CD4-positive, alpha-beta T cell (primary cell): Measurements from ENCODE around the gene RFC5. TPM values are rescaled to one million over a fixed set of nuclear protein-coding genes. Genes with fewer than 3 reads are reported as not detected.

Source experiments
- ATAC-seq: fragments of 200-7000 bp; cut with Tn5 transposase; one replicate; pipeline ENCODE4 v1.10.0; 2022; ENCODE audit warnings: mild to moderate bottlenecking; ENCODE audit not compliant: poor library complexity
- CTCF ChIA-PET: fragments of 350-600 bp; sonication (Branson Sonifier 250); formaldehyde crosslinking; loops from one replicate; lab custom pipeline; 2021; ENCODE audit warnings: antibody characterized with exemption, inconsistent platforms; lab: Charles Lee
- POLR2A ChIA-PET: fragments of 350-600 bp; sonication (Branson Sonifier 250); formaldehyde crosslinking; loops from one replicate; lab custom pipeline; 2021; ENCODE audit warnings: antibody characterized with exemption, inconsistent platforms; lab: Charles Lee
- DNase-seq, 14 experiments: peaks; one replicate each; pipeline ENCODE4 v3.0.0-alpha.2; 2013 to 2020; ENCODE audit warnings: mixed read lengths in 2 of 14
- H3K27ac ChIP-seq, 2 donors: one replicate each; pipeline versions ENCODE4 v1.5.1 to v1.7.0; 2013; ENCODE audit warnings: low read length in 2 of 2, low read depth in 1 of 2, mild to moderate bottlenecking in 1 of 2
- H3K27me3 ChIP-seq, 2 experiments: 1 replicate in 1 of 2; 2 replicates in 1 of 2; pipeline versions ENCODE4 v1.6.1 to v1.7.0; 2013; ENCODE audit warnings: low read length in 2 of 2, control low read depth in 1 of 2, mild to moderate bottlenecking in 1 of 2, moderate library complexity in 1 of 2; ENCODE audit not compliant: insufficient read depth in 2 of 2, control insufficient read depth in 1 of 2
- H3K36me3 ChIP-seq: one replicate; pipeline ENCODE4 v1.6.1; 2013; ENCODE audit warnings: low read length, control low read depth; ENCODE audit not compliant: insufficient read depth
- H3K4me1 ChIP-seq: one replicate; pipeline ENCODE4 v1.6.1; 2013; ENCODE audit warnings: low read length, control low read depth; ENCODE audit not compliant: insufficient read depth
- H3K4me3 ChIP-seq: one replicate; pipeline ENCODE4 v1.5.1; 2013; ENCODE audit warnings: mild to moderate bottlenecking, low read length, moderate library complexity
- H3K9me3 ChIP-seq, 2 experiments: 1 replicate in 1 of 2; 2 replicates in 1 of 2; pipeline versions ENCODE4 v1.6.1 to v1.7.0; 2013; ENCODE audit warnings: low read length in 2 of 2, mild to moderate bottlenecking in 2 of 2, control low read depth in 1 of 2, moderate library complexity in 1 of 2; ENCODE audit not compliant: control insufficient read depth in 1 of 2, insufficient read depth in 1 of 2
- H3K27ac Mint-ChIP-seq: one replicate; pipeline ENCODE4 v1.8.0; 2020; ENCODE audit warnings: mixed read lengths
- H3K27me3 Mint-ChIP-seq: one replicate; pipeline ENCODE4 v1.8.0; 2021; ENCODE audit warnings: mixed read lengths
- H3K36me3 Mint-ChIP-seq: one replicate; pipeline ENCODE4 v1.8.0; 2021; ENCODE audit warnings: low read depth, mixed read lengths
- H3K4me1 Mint-ChIP-seq: one replicate; pipeline ENCODE4 v1.8.0; 2021; ENCODE audit warnings: low read depth, mixed read lengths
- H3K4me3 Mint-ChIP-seq: one replicate; pipeline ENCODE4 v1.8.0; 2020; ENCODE audit warnings: mild to moderate bottlenecking, mixed read lengths
- H3K9me3 Mint-ChIP-seq: one replicate; pipeline ENCODE4 v1.8.0; 2020; ENCODE audit warnings: mixed read lengths
- intact Hi-C, 2 experiments: fragments of 100-400 bp; cut with DNase I in 1 of 2; cut with micrococcal nuclease in 1 of 2; formaldehyde crosslinking; loops; one replicate each; pipeline versions ENCODE4 v1.15.1 to v1.9.0; 2023 to 2025; cut with DNase I, micrococcal nuclease
- total RNA-seq, 174 experiments: library from RNA in 2 of 174; stranded (reverse) in 2 of 174; gene quantifications; one replicate each; pipeline ENCODE4 v1.2.3 and lab custom pipeline; 2021 to 2026
- TF ChIP-seq, protein P1 (sequence below): fragments of 200-600 bp; IDR thresholded peaks from one replicate; pipeline ENCODE4 v1.8.0; 2022; ENCODE audit warnings: antibody characterized with exemption, mild to moderate bottlenecking

RFC5 gene
- total RNA-seq, 2 experiments from 2014 or later = 8.7 to 9.1 TPM

DNA sequence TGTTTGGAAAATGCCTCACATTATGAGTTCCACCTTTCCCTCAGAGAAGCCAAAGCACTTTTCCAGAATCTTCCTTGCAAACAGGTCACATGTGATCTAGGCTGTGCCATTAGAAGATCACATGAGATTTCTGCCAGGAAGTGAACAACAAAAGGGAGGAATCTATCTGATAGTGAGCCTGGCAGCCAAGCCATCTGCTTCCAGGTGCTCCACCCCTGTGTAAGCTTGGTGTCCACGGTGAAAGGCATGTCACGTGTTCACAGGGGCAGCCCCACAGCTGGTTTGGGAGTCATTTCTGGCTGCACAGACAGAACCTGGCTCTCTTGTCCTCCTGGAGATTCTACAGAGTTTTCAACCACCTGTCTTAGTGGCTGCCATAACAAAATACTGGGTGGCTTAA, 44.2 kb upstream of the RFC5 start:
- Histone ChIP-seq H3K27ac (no peak overlapping the region), H3K4me3 (no peak overlapping the region), H3K27me3 (peaks cover 23 to 24% of the 10 kb centered on the region in 2 experiments), H3K4me1 (peaks cover 10% of the 10 kb centered on the region), H3K9me3 (peaks cover 11 to 12% of the 10 kb centered on the region in 2 experiments), H3K36me3 (no peaks in the 10 kb centered on the region)
- Mint-ChIP-seq H3K9me3 (peaks cover 3% of the 10 kb centered on the region), H3K4me3 (no peak overlapping the region), H3K36me3 (no peaks in the 10 kb centered on the region), H3K27me3 (peaks cover 49% of the 10 kb centered on the region), H3K4me1 (peaks cover 5% of the 10 kb centered on the region), H3K27ac (no peak overlapping the region)
- TF ChIP-seq, protein P1, sequence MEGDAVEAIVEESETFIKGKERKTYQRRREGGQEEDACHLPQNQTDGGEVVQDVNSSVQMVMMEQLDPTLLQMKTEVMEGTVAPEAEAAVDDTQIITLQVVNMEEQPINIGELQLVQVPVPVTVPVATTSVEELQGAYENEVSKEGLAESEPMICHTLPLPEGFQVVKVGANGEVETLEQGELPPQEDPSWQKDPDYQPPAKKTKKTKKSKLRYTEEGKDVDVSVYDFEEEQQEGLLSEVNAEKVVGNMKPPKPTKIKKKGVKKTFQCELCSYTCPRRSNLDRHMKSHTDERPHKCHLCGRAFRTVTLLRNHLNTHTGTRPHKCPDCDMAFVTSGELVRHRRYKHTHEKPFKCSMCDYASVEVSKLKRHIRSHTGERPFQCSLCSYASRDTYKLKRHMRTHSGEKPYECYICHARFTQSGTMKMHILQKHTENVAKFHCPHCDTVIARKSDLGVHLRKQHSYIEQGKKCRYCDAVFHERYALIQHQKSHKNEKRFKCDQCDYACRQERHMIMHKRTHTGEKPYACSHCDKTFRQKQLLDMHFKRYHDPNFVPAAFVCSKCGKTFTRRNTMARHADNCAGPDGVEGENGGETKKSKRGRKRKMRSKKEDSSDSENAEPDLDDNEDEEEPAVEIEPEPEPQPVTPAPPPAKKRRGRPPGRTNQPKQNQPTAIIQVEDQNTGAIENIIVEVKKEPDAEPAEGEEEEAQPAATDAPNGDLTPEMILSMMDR = no peak
- no peak for ATAC-seq
- no peak for DNase-seq
- POLR2A ChIA-PET = no interaction called here
- CTCF ChIA-PET = no interaction called here
- intact Hi-C loops = no loop called here

DNA sequence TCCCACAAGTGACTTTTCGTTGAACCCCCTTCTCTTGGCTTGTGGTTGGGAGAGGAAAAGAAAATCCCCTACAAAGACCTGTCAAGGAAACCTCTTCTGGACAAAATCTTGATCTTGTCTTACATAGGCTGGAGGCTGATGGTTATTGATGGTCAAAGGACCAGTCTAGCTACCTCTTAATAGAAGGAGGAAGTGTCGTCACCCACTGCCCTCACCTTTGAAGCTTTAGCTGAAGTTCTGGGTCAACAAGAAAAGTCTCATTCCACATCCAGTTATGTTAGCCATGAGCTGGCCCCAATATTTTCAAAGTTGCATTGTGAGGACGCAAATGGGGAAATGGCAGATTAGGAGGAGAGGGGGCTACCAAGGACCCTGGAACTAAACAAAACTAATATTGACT, 41.5 kb upstream of the RFC5 start:
- Mint-ChIP-seq H3K4me1 (no peaks in the 10 kb centered on the region), H3K36me3 (no peaks in the 10 kb centered on the region), H3K4me3 (no peak overlapping the region), H3K9me3 (peaks cover 3% of the 10 kb centered on the region), H3K27me3 (peaks cover 54% of the 10 kb centered on the region), H3K27ac (no peak overlapping the region)
- Histone ChIP-seq H3K27me3 (peaks cover 5 to 10% of the 10 kb centered on the region in 2 experiments), H3K4me3 (no peak overlapping the region), H3K27ac (no peak overlapping the region), H3K4me1 (no peaks in the 10 kb centered on the region), H3K9me3 (peaks cover 11 to 12% of the 10 kb centered on the region in 2 experiments), H3K36me3 (no peaks in the 10 kb centered on the region)
- ATAC-seq = no peak
- POLR2A ChIA-PET = no interaction called here
- intact Hi-C loops = no loop called here
- DNase-seq = no peak
- CTCF ChIA-PET = no interaction called here
- TF ChIP-seq, protein P1 = no peak

DNA sequence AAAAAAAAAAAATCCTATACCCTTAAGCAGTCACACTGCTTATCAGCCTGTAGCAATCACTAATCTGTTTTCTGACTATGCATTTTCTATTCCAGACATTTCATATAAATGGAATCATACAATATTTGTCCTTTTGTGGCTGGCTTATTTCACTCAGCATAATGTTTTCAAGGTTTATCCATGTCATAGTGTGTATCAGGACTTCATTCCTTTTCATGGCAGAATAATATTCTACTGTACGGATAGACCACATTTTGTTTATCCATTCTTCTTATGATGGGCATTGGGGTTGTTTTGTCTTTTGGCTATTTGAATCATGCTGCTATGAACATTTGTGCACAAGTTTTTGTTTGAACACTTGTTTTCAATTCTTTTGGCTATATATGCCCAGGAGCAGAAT, 39.1 kb upstream of the RFC5 start:
- POLR2A ChIA-PET = no interaction called here
- intact Hi-C loops = no loop called here
- CTCF ChIA-PET = no interaction called here

More for the DNA sequence above, 39.1 kb upstream of the RFC5 start:
- Mint-ChIP-seq H3K27ac (no peak overlapping the region), H3K4me1 (no peaks in the 10 kb centered on the region), H3K36me3 (no peaks in the 10 kb centered on the region), H3K9me3 (no peaks in the 10 kb centered on the region), H3K27me3 (peaks cover 37% of the 10 kb centered on the region), H3K4me3 (no peak overlapping the region)
- DNase-seq (no peak), ATAC-seq (no peak)
- H3K4me1 ChIP-seq = no peaks in the 10 kb centered on the region
- no peak overlapping the region for H3K27ac ChIP-seq
- H3K36me3 ChIP-seq = no peaks in the 10 kb centered on the region
- H3K9me3 ChIP-seq = peaks cover 0 to 5% of the 10 kb centered on the region in 2 experiments
- H3K4me3 ChIP-seq = no peak overlapping the region
- peaks cover 5 to 9% of the 10 kb centered on the region in 2 experiments for H3K27me3 ChIP-seq
- TF ChIP-seq, protein P1 = no peak
